ENCODE data around the gene ATP7B. TPM values are rescaled to one million over a fixed set of nuclear protein-coding genes. Genes with fewer than 3 reads are reported as not detected.
A peak's percentile ranks its signal among the peaks of the same experiment; 100 is the strongest.
"Not testable (repeated sequence)": the region's sequence is repeated elsewhere in the genome, so short reads cannot be mapped to it uniquely, and the experiment has no call there.

ATP7B gene
- total RNA-seq, 2 donors from 2014 or later: 0.45 to 0.53 TPM

GRCh38 chr13:51912091-51912490, 99.2 kb downstream of the ATP7B start:
- no peaks in the 10 kb centered on the region for H3K36me3 Mint-ChIP-seq
- H3K9me3 Mint-ChIP-seq: no peaks in the 10 kb centered on the region
- DNase-seq (ENCODE audit: low spot score) (no peak), ATAC-seq (no peak)
- no peak overlapping the region for H3K27ac Mint-ChIP-seq
- H3K27me3 Mint-ChIP-seq: peaks cover 4 to 7% of the 10 kb centered on the region in 2 donors
- H3K4me1 Mint-ChIP-seq (ENCODE audit: low read depth in 2 of 2): peaks cover 4 to 23% of the 10 kb centered on the region in 2 donors
- H3K4me3 Mint-ChIP-seq: no peak overlapping the region

- Mint-ChIP-seq H3K9me3 (no peaks in the 10 kb centered on the region), H3K4me3 (no peak overlapping the region), H3K36me3 (no peaks in the 10 kb centered on the region), H3K27ac (no peak overlapping the region), H3K4me1 (ENCODE audit: low read depth in 2 of 2) (peaks cover 4 to 25% of the 10 kb centered on the region in 2 donors), H3K27me3 (peaks cover 4 to 7% of the 10 kb centered on the region in 2 donors)
- no peak for DNase-seq (ENCODE audit: low spot score)
- ATAC-seq: no peak
These were observed 100.7 kb downstream of the ATP7B start for GRCh38 chr13:51910508-51910907.

GRCh38 chr13:51909265-51909664, 102.0 kb downstream of the ATP7B start:
- H3K4me1 Mint-ChIP-seq (ENCODE audit: low read depth in 2 of 2): peaks cover 4 to 25% of the 10 kb centered on the region in 2 donors
- peak overlapping the region; percentile 42 to 44 for H3K27ac Mint-ChIP-seq
- not testable (repeated sequence) for ATAC-seq; H3K9me3 Mint-ChIP-seq; H3K27me3 Mint-ChIP-seq; H3K36me3 Mint-ChIP-seq; DNase-seq (ENCODE audit: low spot score)
- H3K4me3 Mint-ChIP-seq: peak overlapping the region; percentile 73

GRCh38 chr13:51907040-51907732, 104.1 kb downstream of the ATP7B start:
- no peak overlapping the region for H3K27ac Mint-ChIP-seq
- H3K27me3 Mint-ChIP-seq: peaks cover 6 to 7% of the 10 kb centered on the region in 2 donors
- no peak overlapping the region for H3K4me3 Mint-ChIP-seq
- H3K4me1 Mint-ChIP-seq (ENCODE audit: low read depth in 2 of 2): peaks cover 4 to 25% of the 10 kb centered on the region in 2 donors
- H3K9me3 Mint-ChIP-seq: no peaks in the 10 kb centered on the region
- DNase-seq (ENCODE audit: low spot score) (no peak), ATAC-seq (no peak)
- H3K36me3 Mint-ChIP-seq: no peaks in the 10 kb centered on the region

- Mint-ChIP-seq H3K27ac (no peak overlapping the region), H3K4me1 (ENCODE audit: low read depth in 2 of 2) (peaks cover 0 to 25% of the 10 kb centered on the region in 2 donors), H3K36me3 (no peaks in the 10 kb centered on the region), H3K4me3 (no peak overlapping the region), H3K27me3 (peaks cover under 1 to 5% of the 10 kb centered on the region in 2 donors), H3K9me3 (no peaks in the 10 kb centered on the region)
- DNase-seq (ENCODE audit: low spot score) (no peak), ATAC-seq (no peak)
These were observed 104.7 kb downstream of the ATP7B start for GRCh38 chr13:51906581-51906980.

- DNase-seq (ENCODE audit: low spot score) (no peak), ATAC-seq (no peak)
- Mint-ChIP-seq H3K4me1 (ENCODE audit: low read depth in 2 of 2) (peaks cover 0 to 25% of the 10 kb centered on the region in 2 donors), H3K36me3 (no peaks in the 10 kb centered on the region), H3K4me3 (no peak overlapping the region), H3K27ac (no peak overlapping the region), H3K9me3 (no peaks in the 10 kb centered on the region), H3K27me3 (peaks cover 0 to 9% of the 10 kb centered on the region in 2 donors)
These were observed 105.5 kb downstream of the ATP7B start for GRCh38 chr13:51905787-51906186.

GRCh38 chr13:51902776-51903175, 108.5 kb downstream of the ATP7B start:
- H3K36me3 Mint-ChIP-seq: no peaks in the 10 kb centered on the region
- peaks cover 0 to 14% of the 10 kb centered on the region in 2 donors for H3K27me3 Mint-ChIP-seq
- H3K27ac Mint-ChIP-seq: no peak overlapping the region
- H3K9me3 Mint-ChIP-seq: no peaks in the 10 kb centered on the region
- H3K4me3 Mint-ChIP-seq: no peak overlapping the region
- DNase-seq (ENCODE audit: low spot score) (no peak), ATAC-seq (peak in 1 of 2 donors; percentile 44)
- peaks cover 0 to 9% of the 10 kb centered on the region in 2 donors for H3K4me1 Mint-ChIP-seq (ENCODE audit: low read depth in 2 of 2)

- Mint-ChIP-seq H3K9me3 (no peaks in the 10 kb centered on the region), H3K4me1 (ENCODE audit: low read depth in 2 of 2) (no peaks in the 10 kb centered on the region), H3K27ac (no peak overlapping the region), H3K27me3 (peaks cover 8 to 19% of the 10 kb centered on the region in 2 donors), H3K4me3 (no peak overlapping the region), H3K36me3 (no peaks in the 10 kb centered on the region)
- DNase-seq (ENCODE audit: low spot score) (no peak), ATAC-seq (no peak)
These were observed 110.8 kb downstream of the ATP7B start for GRCh38 chr13:51900471-51900870.

GRCh38 chr13:51895906-51896888, 115.1 kb downstream of the ATP7B start:
- no peaks in the 10 kb centered on the region for H3K9me3 Mint-ChIP-seq
- ATAC-seq: peak in 1 of 2 donors; percentile 58
- H3K27ac Mint-ChIP-seq: no peak overlapping the region

GRCh38 chr13:51894239-51894638, 117.0 kb downstream of the ATP7B start:
- Mint-ChIP-seq H3K9me3 (no peaks in the 10 kb centered on the region), H3K27ac (no peak overlapping the region), H3K4me1 (ENCODE audit: low read depth in 2 of 2) (no peaks in the 10 kb centered on the region), H3K4me3 (no peak overlapping the region), H3K27me3 (peaks cover 9 to 22% of the 10 kb centered on the region in 2 donors), H3K36me3 (no peaks in the 10 kb centered on the region)
- no peak for DNase-seq (ENCODE audit: low spot score)
- ATAC-seq: no peak

More at GRCh38 chr13:51895906-51896888, 115.1 kb downstream of the ATP7B start:
- H3K36me3 Mint-ChIP-seq: no peaks in the 10 kb centered on the region
- H3K27me3 Mint-ChIP-seq: peaks cover 9 to 23% of the 10 kb centered on the region in 2 donors
- no peaks in the 10 kb centered on the region for H3K4me1 Mint-ChIP-seq (ENCODE audit: low read depth in 2 of 2)
- no peak for DNase-seq (ENCODE audit: low spot score)
- H3K4me3 Mint-ChIP-seq: no peak overlapping the region

GRCh38 chr13:51892657-51893056, 118.6 kb downstream of the ATP7B start:
- Mint-ChIP-seq H3K27ac (no peak overlapping the region), H3K9me3 (no peaks in the 10 kb centered on the region), H3K4me3 (no peak overlapping the region), H3K4me1 (ENCODE audit: low read depth in 2 of 2) (no peaks in the 10 kb centered on the region), H3K27me3 (peaks cover 9 to 19% of the 10 kb centered on the region in 2 donors), H3K36me3 (no peaks in the 10 kb centered on the region)
- no peak for ATAC-seq
- no peak for DNase-seq (ENCODE audit: low spot score)

GRCh38 chr13:51887468-51887867, 123.8 kb downstream of the ATP7B start:
- H3K4me1 Mint-ChIP-seq (ENCODE audit: low read depth in 2 of 2): no peaks in the 10 kb centered on the region

GRCh38 chr13:51885651-51886050, 125.6 kb downstream of the ATP7B start:
- no peak overlapping the region for H3K27ac Mint-ChIP-seq
- peaks cover 4% of the 10 kb centered on the region for H3K36me3 Mint-ChIP-seq
- no peaks in the 10 kb centered on the region for H3K4me1 Mint-ChIP-seq (ENCODE audit: low read depth in 2 of 2)
- no peak for ATAC-seq
- H3K4me3 Mint-ChIP-seq: no peak overlapping the region
- no peak for DNase-seq (ENCODE audit: low spot score)
- H3K9me3 Mint-ChIP-seq: no peaks in the 10 kb centered on the region
- peaks cover 0 to 2% of the 10 kb centered on the region in 2 donors for H3K27me3 Mint-ChIP-seq

More at GRCh38 chr13:51887468-51887867, 123.8 kb downstream of the ATP7B start:
- H3K27me3 Mint-ChIP-seq: peaks cover 0 to 7% of the 10 kb centered on the region in 2 donors
- no peaks in the 10 kb centered on the region for H3K9me3 Mint-ChIP-seq
- no peak overlapping the region for H3K27ac Mint-ChIP-seq
- ATAC-seq (no peak), DNase-seq (ENCODE audit: low spot score) (no peak)
- no peak overlapping the region for H3K4me3 Mint-ChIP-seq
- no peaks in the 10 kb centered on the region for H3K36me3 Mint-ChIP-seq

GRCh38 chr13:51883226-51883600, 128.0 kb downstream of the ATP7B start:
- ATAC-seq (no peak), DNase-seq (ENCODE audit: low spot score) (no peak)
- Mint-ChIP-seq H3K36me3 (peaks cover 4% of the 10 kb centered on the region), H3K27me3 (peaks cover 0 to 3% of the 10 kb centered on the region in 2 donors), H3K4me3 (no peak overlapping the region), H3K9me3 (no peaks in the 10 kb centered on the region), H3K4me1 (ENCODE audit: low read depth in 2 of 2) (no peaks in the 10 kb centered on the region), H3K27ac (no peak overlapping the region)
